ENCODE data around the gene SLC38A1. TPM values are rescaled to one million over a fixed set of nuclear protein-coding genes. Genes with fewer than 3 reads are reported as not detected.
A peak's percentile ranks its signal among the peaks of the same experiment; 100 is the strongest.

Gene SLC38A1
- total and polyA plus RNA-seq, 5 experiments from 2014 or later: 255 to 343 (median 308) TPM

DNA sequence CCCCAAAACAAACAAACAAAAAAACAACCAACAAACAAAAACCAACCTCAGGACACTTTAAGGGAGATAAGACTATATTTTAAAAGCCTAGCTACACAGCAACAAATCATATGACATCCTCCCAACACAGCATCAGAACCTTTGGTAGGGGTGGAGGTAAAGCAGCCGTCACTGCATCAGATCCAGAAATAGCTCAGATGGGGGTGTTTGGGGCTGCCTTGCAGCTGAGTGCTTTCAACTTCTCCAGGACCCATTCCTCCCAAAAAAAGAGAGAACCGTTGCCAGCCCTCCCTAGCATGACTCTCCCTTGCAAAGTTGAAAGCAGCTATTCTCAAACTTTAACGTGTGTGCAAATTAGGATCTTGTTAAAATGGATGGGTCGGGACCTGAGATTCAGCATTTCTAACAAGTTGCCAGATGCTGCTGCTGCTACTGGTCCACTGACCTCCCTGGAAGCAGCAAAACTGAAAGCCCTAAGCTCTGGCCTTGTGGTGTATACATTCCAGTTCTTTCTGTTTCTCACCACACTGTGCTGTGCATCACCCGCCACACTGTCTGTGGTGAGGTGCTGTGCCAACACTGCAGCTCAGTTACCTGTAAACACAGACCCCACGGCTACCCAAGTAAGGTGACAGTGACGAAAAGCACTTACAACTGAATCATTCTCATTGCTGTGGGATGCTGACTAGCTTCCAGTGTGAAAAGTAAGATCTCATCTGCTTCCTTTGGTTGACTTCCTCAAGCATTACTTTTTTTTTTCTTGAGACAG, 54.0 kb downstream of the SLC38A1 start:
- no peaks in the 10 kb centered on the region for H3K9me3 Mint-ChIP-seq
- ATAC-seq (peak; percentile 74 to 84), DNase-seq (peak; percentile 56 to 95 (median 86))
- peak overlapping the region; percentile 97 to 100 (median 98) for H3K27ac Mint-ChIP-seq
- H3K4me1 Mint-ChIP-seq: peaks cover 56 to 100% (median 94%) of the 10 kb centered on the region in 4 donors
- peak overlapping the region; percentile 70 to 90 (median 82) for H3K4me3 Mint-ChIP-seq
- POLR2A ChIA-PET: interaction anchor here (0.6 to 9.4 kb wide), 19 partner anchors 10 to 487 kb away, joined by 3 to 365 read pairs (median 5); partner anchors contain the start of genes ARID2, SLC38A1 and SLC38A2
- peaks cover 8 to 48% (median 48%) of the 10 kb centered on the region in 3 donors for H3K36me3 Mint-ChIP-seq
- no peaks in the 10 kb centered on the region for H3K27me3 Mint-ChIP-seq

- ATAC-seq (no peak), DNase-seq (no peak)
- POLR2A ChIA-PET: interaction anchor here (9.4 kb wide), 1 partner anchor 57 kb away, joined by 365 read pairs; the partner anchor contains the start of gene SLC38A1
- H3K27ac Mint-ChIP-seq: peak overlapping the region; percentile 97 to 100 (median 98)
- H3K4me1 Mint-ChIP-seq: peaks cover 46 to 100% (median 94%) of the 10 kb centered on the region in 4 donors
- H3K27me3 Mint-ChIP-seq: no peaks in the 10 kb centered on the region
- peak overlapping the region in 9 of 10 donors; percentile 0 to 59 (median 39) for H3K4me3 Mint-ChIP-seq
- no peaks in the 10 kb centered on the region for H3K9me3 Mint-ChIP-seq
- H3K36me3 Mint-ChIP-seq: peaks cover 8 to 53% (median 40%) of the 10 kb centered on the region in 3 donors
These were observed 56.5 kb downstream of the SLC38A1 start for GRCh38 chr12:46212108-46212982.

GRCh38 chr12:46210873-46211439, 57.9 kb downstream of the SLC38A1 start:
- Mint-ChIP-seq H3K27me3 (no peaks in the 10 kb centered on the region), H3K4me3 (peak overlapping the region; percentile 19 to 79 (median 68)), H3K36me3 (peaks cover 8 to 59% (median 39%) of the 10 kb centered on the region in 3 donors), H3K27ac (peak overlapping the region; percentile 97 to 100 (median 98)), H3K9me3 (no peaks in the 10 kb centered on the region), H3K4me1 (peaks cover 44 to 98% (median 96%) of the 10 kb centered on the region in 4 donors)
- DNase-seq (no peak), ATAC-seq (no peak)
- POLR2A ChIA-PET: interaction anchor here (8.8 kb wide), 1 partner anchor 57 kb away, joined by 117 read pairs; the partner anchor contains the start of gene SLC38A1

- H3K4me1 Mint-ChIP-seq: peaks cover 40 to 98% (median 90%) of the 10 kb centered on the region in 4 donors
- peak overlapping the region; percentile 34 to 79 (median 74) for H3K4me3 Mint-ChIP-seq
- H3K27ac Mint-ChIP-seq: peak overlapping the region; percentile 97 to 100 (median 98)
- no peaks in the 10 kb centered on the region for H3K9me3 Mint-ChIP-seq
- ATAC-seq: peak; percentile 72 to 74
- DNase-seq: peak; percentile 53 to 82 (median 62)
- H3K36me3 Mint-ChIP-seq: peaks cover 8 to 66% (median 44%) of the 10 kb centered on the region in 3 donors
- POLR2A ChIA-PET: interaction anchor here (1.0 to 8.8 kb wide), 4 partner anchors 10 to 220 kb away, joined by 3 to 117 read pairs (median 5); partner anchors contain the start of genes SCAF11 and SLC38A1
- no peaks in the 10 kb centered on the region for H3K27me3 Mint-ChIP-seq
These were observed 58.6 kb downstream of the SLC38A1 start for GRCh38 chr12:46209914-46210872.

- Mint-ChIP-seq H3K27me3 (no peaks in the 10 kb centered on the region), H3K4me1 (peaks cover 37 to 95% (median 85%) of the 10 kb centered on the region in 4 donors), H3K9me3 (no peaks in the 10 kb centered on the region), H3K36me3 (peaks cover 8 to 74% (median 49%) of the 10 kb centered on the region in 3 donors), H3K27ac (peak overlapping the region; percentile 97 to 100 (median 98)), H3K4me3 (peak overlapping the region; percentile 19 to 79 (median 74))
- POLR2A ChIA-PET: interaction anchor here (0.9 to 8.8 kb wide), 5 partner anchors 8 to 219 kb away, joined by 3 to 117 read pairs (median 5); partner anchors contain the start of genes SCAF11 and SLC38A1
- ATAC-seq: peak; percentile 10 to 26
- peak in 2 of 10 donors; percentile 22 to 24 for DNase-seq
These were observed 59.7 kb downstream of the SLC38A1 start for GRCh38 chr12:46209170-46209569.

- Mint-ChIP-seq H3K27me3 (no peaks in the 10 kb centered on the region), H3K4me3 (peak overlapping the region in 3 of 10 donors; percentile 22 to 59 (median 34)), H3K9me3 (no peaks in the 10 kb centered on the region), H3K36me3 (peaks cover 8 to 75% (median 51%) of the 10 kb centered on the region in 3 donors), H3K27ac (peak overlapping the region; percentile 97 to 100 (median 98)), H3K4me1 (peaks cover 33 to 89% (median 78%) of the 10 kb centered on the region in 4 donors)
- POLR2A ChIA-PET: interaction anchor here (0.6 to 8.8 kb wide), 5 partner anchors 9 to 63 kb away, joined by 3 to 117 read pairs (median 3); partner anchors contain the start of gene SLC38A1
- ATAC-seq: no peak
- no peak for DNase-seq
These were observed 60.5 kb downstream of the SLC38A1 start for GRCh38 chr12:46208370-46208769.

- Mint-ChIP-seq H3K27ac (peak overlapping the region; percentile 40 to 100 (median 98)), H3K36me3 (peaks cover 10 to 76% (median 52%) of the 10 kb centered on the region in 3 donors)
- no peak for ATAC-seq
These were observed 61.2 kb downstream of the SLC38A1 start for GRCh38 chr12:46207644-46208043.

GRCh38 chr12:46206471-46206870, 62.4 kb downstream of the SLC38A1 start:
- POLR2A ChIA-PET: interaction anchor here (8.8 kb wide), 1 partner anchor 62 kb away, joined by 117 read pairs; the partner anchor contains the start of gene SLC38A1
- Mint-ChIP-seq H3K36me3 (peaks cover 12 to 77% (median 47%) of the 10 kb centered on the region in 3 donors), H3K4me1 (peaks cover 16 to 70% (median 61%) of the 10 kb centered on the region in 4 donors), H3K4me3 (no peak overlapping the region), H3K27ac (peak overlapping the region in 8 of 10 donors; percentile 32 to 99 (median 84)), H3K27me3 (no peaks in the 10 kb centered on the region), H3K9me3 (no peaks in the 10 kb centered on the region)
- ATAC-seq: no peak
- DNase-seq: no peak

More at GRCh38 chr12:46207644-46208043, 61.2 kb downstream of the SLC38A1 start:
- H3K9me3 Mint-ChIP-seq: no peaks in the 10 kb centered on the region
- H3K27me3 Mint-ChIP-seq: no peaks in the 10 kb centered on the region
- peaks cover 26 to 82% (median 71%) of the 10 kb centered on the region in 4 donors for H3K4me1 Mint-ChIP-seq
- no peak for DNase-seq
- POLR2A ChIA-PET: interaction anchor here (0.6 to 8.8 kb wide), 4 partner anchors 10 to 64 kb away, joined by 3 to 117 read pairs (median 4); partner anchors contain the start of gene SLC38A1
- peak overlapping the region in 4 of 10 donors; percentile 1 to 40 (median 27) for H3K4me3 Mint-ChIP-seq

DNA sequence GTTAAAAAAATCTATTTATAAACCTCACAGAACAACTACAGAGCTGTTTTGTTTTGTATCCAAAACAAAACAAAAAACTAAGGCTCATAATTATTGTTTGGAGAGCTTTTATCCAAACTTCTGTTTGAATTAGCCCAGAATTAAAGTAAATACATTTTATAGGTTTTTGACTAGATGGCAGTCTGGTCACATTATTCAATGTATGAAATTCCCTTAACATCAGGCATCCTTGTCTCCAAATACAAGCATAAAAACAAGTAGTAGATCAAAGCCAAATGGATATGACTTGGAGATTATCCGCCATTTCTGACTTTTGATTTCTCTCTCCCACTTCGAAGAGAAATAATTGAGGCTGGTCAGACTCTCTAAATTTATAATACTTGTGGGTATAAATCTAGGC, 63.5 kb downstream of the SLC38A1 start:
- Mint-ChIP-seq H3K4me1 (peaks cover 10 to 58% (median 51%) of the 10 kb centered on the region in 4 donors), H3K27me3 (no peaks in the 10 kb centered on the region), H3K4me3 (no peak overlapping the region), H3K27ac (peak overlapping the region in 5 of 10 donors; percentile 75 to 97 (median 83)), H3K9me3 (no peaks in the 10 kb centered on the region), H3K36me3 (peaks cover 17 to 78% (median 44%) of the 10 kb centered on the region in 3 donors)
- DNase-seq (no peak), ATAC-seq (no peak)
- POLR2A ChIA-PET: interaction anchor here (1.1 to 8.8 kb wide), 4 partner anchors 11 to 63 kb away, joined by 3 to 117 read pairs (median 11); partner anchors contain the start of gene SLC38A1

- POLR2A ChIA-PET: interaction anchor here (1.9 to 6.3 kb wide), 2 partner anchors 14 to 67 kb away, joined by 8 to 48 read pairs; partner anchors contain the start of gene SLC38A1
- Mint-ChIP-seq H3K4me1 (peaks cover 6 to 41% (median 26%) of the 10 kb centered on the region in 4 donors), H3K9me3 (no peaks in the 10 kb centered on the region), H3K36me3 (peaks cover 30 to 96% (median 66%) of the 10 kb centered on the region in 3 donors), H3K27me3 (no peaks in the 10 kb centered on the region), H3K27ac (peak overlapping the region in 8 of 10 donors; percentile 5 to 72 (median 55)), H3K4me3 (no peak overlapping the region)
- ATAC-seq: no peak
- DNase-seq: no peak
These were observed 67.5 kb downstream of the SLC38A1 start for GRCh38 chr12:46201284-46201789.

Data from naive thymus-derived CD8-positive, alpha-beta T cell (primary cell).